Tibial artery (tissue), 4 donors: Measurements from ENCODE around the gene PLEKHG1.
A peak's percentile ranks its signal among the peaks of the same experiment; 100 is the strongest.

Experiments
- DNase-seq, 2 donors: peaks; one replicate each; pipeline ENCODE4 v3.0.0-alpha.2; 2019
- H3K27ac ChIP-seq, 2 donors: fragments of 200-600 bp; sonication (generic) in 1 of 2; 1 replicate in 1 of 2; 2 replicates in 1 of 2; pipeline ENCODE4 v1.5.1; 2018 to 2019; ENCODE audit warnings: mild to moderate bottlenecking in 1 of 2
- H3K27me3 ChIP-seq, 2 donors: fragments of 200-600 bp; sonication (generic) in 1 of 2; one replicate each; pipeline versions ENCODE4 v1.5.1 to v1.6.0; 2016 to 2019
- H3K36me3 ChIP-seq, 3 donors: fragments of 200-600 bp; sonication (generic) in 2 of 3; one replicate each; pipeline ENCODE4 v1.5.1; 2016 to 2019; ENCODE audit warnings: mild to moderate bottlenecking in 2 of 3
- H3K4me1 ChIP-seq, 4 donors: fragments of 200-600 bp; sonication (generic) in 2 of 4; 1 replicate in 3 of 4; 2 replicates in 1 of 4; pipeline ENCODE4 v1.5.1; 2016 to 2019
- H3K4me3 ChIP-seq, 2 donors: fragments of 200-600 bp; sonication (generic) in 1 of 2; 1 replicate in 1 of 2; 2 replicates in 1 of 2; pipeline ENCODE4 v1.5.1; 2018 to 2019; ENCODE audit warnings: mild to moderate bottlenecking in 2 of 2
- H3K9me3 ChIP-seq, 3 donors: fragments of 200-600 bp; sonication (generic) in 1 of 3; one replicate each; pipeline ENCODE4 v1.5.1; 2016 to 2019
- intact Hi-C: fragments of 100-400 bp; cut with DNase I; formaldehyde crosslinking; loops from one replicate; pipeline ENCODE4 v1.15.0; 2023; ENCODE audit warnings: low total_unique reads
- TF ChIP-seq, protein P1 (sequence below), 2 experiments: fragments of 200-600 bp in 1 of 2; fragments of 450-650 bp in 1 of 2; IDR thresholded peaks; one replicate each; pipeline ENCODE4 v1.5.1; 2017 to 2019; ENCODE audit warnings: antibody characterized with exemption in 2 of 2, mild to moderate bottlenecking in 1 of 2, moderate library complexity in 1 of 2

Gene PLEKHG1

DNA sequence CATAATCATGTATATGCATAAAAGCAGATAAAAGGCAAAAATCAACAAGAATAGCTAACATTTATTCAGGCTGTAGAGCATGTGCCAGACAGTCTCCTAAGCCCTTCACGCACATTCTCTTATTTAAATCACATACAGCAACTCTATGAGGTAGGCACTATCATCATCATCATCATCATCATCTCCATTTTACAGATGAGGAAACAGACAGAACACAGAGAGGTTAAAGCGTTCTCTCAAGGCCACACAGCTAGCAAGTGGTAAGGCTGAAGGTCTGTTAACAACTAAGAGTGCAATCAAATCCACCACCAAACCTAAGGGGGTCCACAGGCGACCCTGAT lies 857 bp upstream of the PLEKHG1 start:
- no peak overlapping the region for H3K27ac ChIP-seq
- no peak overlapping the region for H3K4me3 ChIP-seq
- peaks cover 0 to 13% of the 10 kb centered on the region in 2 donors for H3K27me3 ChIP-seq
- H3K4me1 ChIP-seq, result peaks cover 0 to 21% (median 7%) of the 10 kb centered on the region in 4 donors
- no peak for DNase-seq
- H3K9me3 ChIP-seq, result no peaks in the 10 kb centered on the region
- TF ChIP-seq, protein P1, sequence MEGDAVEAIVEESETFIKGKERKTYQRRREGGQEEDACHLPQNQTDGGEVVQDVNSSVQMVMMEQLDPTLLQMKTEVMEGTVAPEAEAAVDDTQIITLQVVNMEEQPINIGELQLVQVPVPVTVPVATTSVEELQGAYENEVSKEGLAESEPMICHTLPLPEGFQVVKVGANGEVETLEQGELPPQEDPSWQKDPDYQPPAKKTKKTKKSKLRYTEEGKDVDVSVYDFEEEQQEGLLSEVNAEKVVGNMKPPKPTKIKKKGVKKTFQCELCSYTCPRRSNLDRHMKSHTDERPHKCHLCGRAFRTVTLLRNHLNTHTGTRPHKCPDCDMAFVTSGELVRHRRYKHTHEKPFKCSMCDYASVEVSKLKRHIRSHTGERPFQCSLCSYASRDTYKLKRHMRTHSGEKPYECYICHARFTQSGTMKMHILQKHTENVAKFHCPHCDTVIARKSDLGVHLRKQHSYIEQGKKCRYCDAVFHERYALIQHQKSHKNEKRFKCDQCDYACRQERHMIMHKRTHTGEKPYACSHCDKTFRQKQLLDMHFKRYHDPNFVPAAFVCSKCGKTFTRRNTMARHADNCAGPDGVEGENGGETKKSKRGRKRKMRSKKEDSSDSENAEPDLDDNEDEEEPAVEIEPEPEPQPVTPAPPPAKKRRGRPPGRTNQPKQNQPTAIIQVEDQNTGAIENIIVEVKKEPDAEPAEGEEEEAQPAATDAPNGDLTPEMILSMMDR (IDR thresholded peaks at IDR 0.05), result no peak
- intact Hi-C loops, result no loop called here
- no peaks in the 10 kb centered on the region for H3K36me3 ChIP-seq

DNA sequence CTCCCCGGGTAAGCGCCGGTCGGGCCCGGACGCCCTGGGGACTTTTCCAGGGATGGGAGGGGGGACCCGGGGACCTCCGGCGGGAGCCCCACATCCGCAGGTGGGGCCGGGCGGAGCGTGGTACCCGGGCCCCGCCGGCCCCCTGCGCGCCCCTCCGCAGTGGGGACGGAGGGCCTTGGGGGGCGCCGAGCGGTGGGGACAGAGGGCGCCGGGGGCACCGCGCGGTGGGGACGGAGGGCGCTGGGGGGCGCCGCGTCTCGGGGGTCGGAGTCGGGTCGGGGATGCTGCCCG lies 270 bp downstream of the PLEKHG1 start:
- Histone ChIP-seq H3K4me3 (peak overlapping the region; percentile 52 to 54), H3K9me3 (no peaks in the 10 kb centered on the region), H3K27me3 (peaks cover 0 to 13% of the 10 kb centered on the region in 2 donors), H3K27ac (peak overlapping the region in 1 of 2 donors; percentile 2), H3K4me1 (peaks cover 0 to 21% (median 7%) of the 10 kb centered on the region in 4 donors), H3K36me3 (no peaks in the 10 kb centered on the region)
- DNase-seq, result no peak
- intact Hi-C loops, result no loop called here
- TF ChIP-seq, protein P1 (IDR thresholded peaks at IDR 0.05), result no peak

DNA sequence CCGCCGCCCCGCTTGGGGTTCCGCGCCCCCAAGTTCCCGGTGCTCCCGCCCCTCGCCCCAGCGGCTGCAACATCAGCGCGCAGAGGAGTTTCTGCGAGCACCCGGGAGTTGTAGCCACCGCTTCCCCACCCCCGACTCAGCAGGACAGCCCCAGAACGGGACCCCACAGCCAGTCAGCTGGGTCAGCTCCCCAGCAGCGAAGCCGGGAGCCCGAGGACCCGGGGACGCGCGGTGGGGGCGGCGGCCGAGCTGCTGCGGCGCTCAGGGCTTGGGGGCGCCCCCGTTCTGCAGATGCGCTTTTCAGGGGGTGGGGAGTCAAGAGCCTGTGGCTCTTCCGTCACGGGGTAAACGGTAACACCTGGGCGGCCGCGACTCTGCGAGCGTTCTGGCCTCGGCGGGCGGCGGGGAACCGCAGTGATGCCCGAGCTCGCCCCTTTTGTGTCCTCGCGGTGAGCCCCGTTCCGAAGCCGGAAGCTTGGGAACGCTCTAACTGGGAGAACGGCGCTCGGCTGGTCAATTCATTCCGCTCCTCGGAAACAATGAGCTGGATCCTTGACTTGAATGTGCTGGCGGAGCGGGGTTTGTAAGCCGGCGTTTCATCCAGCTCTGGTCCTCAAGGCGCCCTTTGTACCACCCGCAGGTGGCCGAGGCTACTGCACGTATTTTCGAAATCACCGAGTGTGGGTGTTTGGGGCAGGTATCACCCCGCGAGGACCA lies 774 bp downstream of the PLEKHG1 start:
- Histone ChIP-seq H3K9me3 (no peaks in the 10 kb centered on the region), H3K27me3 (peaks cover 0 to 13% of the 10 kb centered on the region in 2 donors), H3K4me1 (peaks cover 0 to 21% (median 7%) of the 10 kb centered on the region in 4 donors), H3K36me3 (no peaks in the 10 kb centered on the region), H3K4me3 (peak overlapping the region; percentile 52 to 54), H3K27ac (peak overlapping the region in 1 of 2 donors; percentile 2)
- TF ChIP-seq, protein P1 (IDR thresholded peaks at IDR 0.05), result peak; percentile 28 to 36
- intact Hi-C loops, result no loop called here
- peak; percentile 55 to 74 for DNase-seq

DNA sequence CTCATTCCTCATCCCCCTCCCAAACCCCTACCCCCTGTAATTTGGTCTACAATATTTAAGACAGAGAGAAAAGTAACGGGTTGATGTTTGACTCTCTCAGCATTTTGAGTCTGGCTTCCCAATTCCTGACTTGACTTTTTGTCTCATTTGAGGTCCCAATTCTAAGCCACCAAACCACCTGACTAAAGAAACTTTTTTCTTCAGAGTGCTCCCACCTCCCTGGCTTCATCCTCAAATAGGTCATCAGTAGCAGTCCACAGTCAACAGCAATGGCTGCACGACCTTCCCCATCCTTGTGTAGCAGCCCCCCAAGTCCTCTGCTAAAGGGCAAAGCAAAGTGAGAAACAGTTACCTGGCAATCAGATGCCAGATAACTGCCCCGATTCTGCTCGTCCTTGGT lies 1.8 kb downstream of the PLEKHG1 start:
- Histone ChIP-seq H3K36me3 (no peaks in the 10 kb centered on the region), H3K27me3 (peaks cover 0 to 13% of the 10 kb centered on the region in 2 donors), H3K4me1 (peaks cover 0 to 21% (median 7%) of the 10 kb centered on the region in 4 donors), H3K9me3 (no peaks in the 10 kb centered on the region), H3K4me3 (no peak overlapping the region), H3K27ac (no peak overlapping the region)
- TF ChIP-seq, protein P1 (IDR thresholded peaks at IDR 0.05), result no peak
- intact Hi-C loops, result no loop called here
- DNase-seq, result no peak

DNA sequence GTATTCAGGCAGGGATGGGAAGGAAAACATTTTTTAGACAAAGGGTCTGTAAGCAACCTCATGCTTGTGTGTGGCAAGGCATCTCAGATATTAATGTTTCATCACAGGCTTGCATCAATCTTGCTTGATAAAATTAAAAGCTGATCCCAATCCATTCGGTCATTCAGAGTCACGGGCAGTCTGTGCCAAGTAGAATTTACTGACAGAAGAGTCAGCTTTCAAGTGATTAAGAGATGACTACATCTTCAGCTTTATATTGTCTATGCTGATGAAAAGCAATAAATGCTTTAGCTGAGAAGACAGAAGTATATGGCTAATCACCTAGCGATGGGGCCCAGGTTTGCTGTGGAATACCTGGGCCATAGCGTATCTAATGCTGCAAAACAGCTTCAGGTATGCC lies 3.5 kb downstream of the PLEKHG1 start:
- intact Hi-C loops, result no loop called here
- Histone ChIP-seq H3K36me3 (no peaks in the 10 kb centered on the region), H3K4me3 (no peak overlapping the region), H3K27ac (no peak overlapping the region), H3K4me1 (peaks cover 0 to 21% (median 7%) of the 10 kb centered on the region in 4 donors), H3K27me3 (peaks cover 0 to 16% of the 10 kb centered on the region in 2 donors), H3K9me3 (no peaks in the 10 kb centered on the region)
- no peak for DNase-seq
- TF ChIP-seq, protein P1 (IDR thresholded peaks at IDR 0.05), result no peak
